Bronchial epithelial cell (primary cell): Measurements from ENCODE around the gene LRIG1. TPM values are rescaled to one million over a fixed set of nuclear protein-coding genes. Genes with fewer than 3 reads are reported as not detected.

ENCODE experiments used
- DNase-seq: peaks from one replicate; pipeline ENCODE4 v3.0.0-alpha.2; 2010; ENCODE audit warnings: low read depth
- FAIRE-seq: peaks from 2 replicates; lab custom pipeline; 2011; peaks lifted over from hg19 to GRCh38; lab: Jason Lieb, UNC
- H3K27me3 ChIP-seq: 2 replicates; pipeline ENCODE4 v1.5.1; 2011; ENCODE audit warnings: low read length; ENCODE audit not compliant: control insufficient read depth, insufficient read depth
- H3K36me3 ChIP-seq: 2 replicates; pipeline ENCODE4 v1.5.1; 2011; ENCODE audit warnings: low read length; ENCODE audit not compliant: control insufficient read depth, insufficient read depth
- H3K4me3 ChIP-seq: 2 replicates; pipeline ENCODE4 v1.5.1; 2011; ENCODE audit warnings: mild to moderate bottlenecking, low read depth, low read length, control low read depth
- total RNA-seq: library from RNA; depleted of rRNA; stranded (reverse); fragments of >200 nt; gene quantifications from 2 replicates; pipeline ENCODE4 v1.2.1, GENCODE V29; 2014
- TF ChIP-seq, protein P1 (sequence below): IDR thresholded peaks from 2 replicates; pipeline ENCODE4 v1.5.1; 2011; ENCODE audit warnings: mild to moderate bottlenecking, moderate library complexity, low read length, control low read depth, inconsistent platforms; ENCODE audit not compliant: insufficient read depth, severe bottlenecking

The LRIG1 gene
- total RNA-seq, 1 donor from 2014 or later: 11.6 TPM

DNA sequence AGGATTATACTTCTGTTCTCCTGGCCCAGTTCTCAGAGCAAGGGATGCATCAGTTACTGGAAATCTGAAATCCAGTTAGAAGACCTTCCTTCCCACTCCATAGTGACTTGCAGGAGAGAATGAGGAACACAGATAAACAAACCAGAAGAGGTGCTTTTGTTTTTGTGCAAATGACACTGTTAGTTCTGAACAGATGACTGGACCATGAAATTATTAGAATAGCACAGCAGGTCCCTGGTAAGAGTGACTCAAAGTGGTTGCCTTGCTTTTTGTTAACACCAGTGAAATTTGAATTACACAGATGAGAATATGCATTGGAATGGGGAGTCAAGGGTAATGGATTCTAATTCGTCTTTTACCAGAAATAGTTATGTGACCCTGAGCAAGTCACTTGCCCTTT lies 30.4 kb upstream of the LRIG1 start:
- no peak overlapping the region for H3K4me3 ChIP-seq
- H3K27me3 ChIP-seq: no peaks in the 10 kb centered on the region
- H3K36me3 ChIP-seq: no peaks in the 10 kb centered on the region
- no peak for DNase-seq
- TF ChIP-seq, protein P1, sequence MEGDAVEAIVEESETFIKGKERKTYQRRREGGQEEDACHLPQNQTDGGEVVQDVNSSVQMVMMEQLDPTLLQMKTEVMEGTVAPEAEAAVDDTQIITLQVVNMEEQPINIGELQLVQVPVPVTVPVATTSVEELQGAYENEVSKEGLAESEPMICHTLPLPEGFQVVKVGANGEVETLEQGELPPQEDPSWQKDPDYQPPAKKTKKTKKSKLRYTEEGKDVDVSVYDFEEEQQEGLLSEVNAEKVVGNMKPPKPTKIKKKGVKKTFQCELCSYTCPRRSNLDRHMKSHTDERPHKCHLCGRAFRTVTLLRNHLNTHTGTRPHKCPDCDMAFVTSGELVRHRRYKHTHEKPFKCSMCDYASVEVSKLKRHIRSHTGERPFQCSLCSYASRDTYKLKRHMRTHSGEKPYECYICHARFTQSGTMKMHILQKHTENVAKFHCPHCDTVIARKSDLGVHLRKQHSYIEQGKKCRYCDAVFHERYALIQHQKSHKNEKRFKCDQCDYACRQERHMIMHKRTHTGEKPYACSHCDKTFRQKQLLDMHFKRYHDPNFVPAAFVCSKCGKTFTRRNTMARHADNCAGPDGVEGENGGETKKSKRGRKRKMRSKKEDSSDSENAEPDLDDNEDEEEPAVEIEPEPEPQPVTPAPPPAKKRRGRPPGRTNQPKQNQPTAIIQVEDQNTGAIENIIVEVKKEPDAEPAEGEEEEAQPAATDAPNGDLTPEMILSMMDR: no peak
- no peak for FAIRE-seq

DNA sequence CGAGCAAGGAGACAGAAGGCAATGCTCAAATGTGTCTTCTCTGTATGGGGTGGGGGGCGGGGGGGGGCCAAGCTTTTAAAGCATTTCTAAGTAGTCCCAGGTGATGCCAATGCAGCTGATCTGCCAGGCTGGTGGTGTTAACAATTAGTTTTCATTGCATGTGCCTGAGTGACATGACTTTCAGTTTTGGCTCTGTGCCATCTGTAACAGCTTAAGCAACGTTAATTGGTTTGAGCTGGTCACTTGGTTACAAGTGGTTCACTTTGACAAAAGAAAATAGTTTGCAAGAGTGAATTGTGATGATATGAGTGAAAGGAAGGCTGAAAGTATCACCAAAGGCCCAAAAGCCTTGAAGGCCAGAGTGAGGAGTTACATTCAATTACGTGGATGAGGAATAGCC lies 26.4 kb upstream of the LRIG1 start:
- FAIRE-seq: no peak
- H3K36me3 ChIP-seq: no peaks in the 10 kb centered on the region

DNA sequence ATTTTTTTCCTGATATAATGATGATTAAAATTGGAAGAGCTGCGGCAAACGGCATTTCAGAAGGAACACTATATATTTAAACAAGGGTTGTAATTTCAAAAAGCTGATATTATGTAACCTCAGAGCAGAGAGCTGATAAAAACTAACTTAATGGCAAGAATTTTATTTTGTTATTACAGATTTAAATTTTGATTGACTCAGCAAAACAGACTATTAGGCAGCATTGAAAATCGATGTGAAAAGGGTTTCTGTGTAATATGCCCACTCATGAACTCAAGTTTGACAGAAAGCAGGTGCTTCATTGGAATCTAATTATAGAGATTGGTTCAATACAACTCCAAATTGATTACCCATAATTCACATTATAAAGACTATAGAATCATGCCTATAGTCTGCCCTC lies 24.9 kb upstream of the LRIG1 start:
- FAIRE-seq: no peak
- TF ChIP-seq, protein P1: no peak
- Histone ChIP-seq H3K27me3 (no peaks in the 10 kb centered on the region), H3K36me3 (no peaks in the 10 kb centered on the region), H3K4me3 (no peak overlapping the region)
- DNase-seq: no peak

More for the DNA sequence above, 26.4 kb upstream of the LRIG1 start:
- H3K4me3 ChIP-seq: no peak overlapping the region
- no peaks in the 10 kb centered on the region for H3K27me3 ChIP-seq
- DNase-seq: no peak
- TF ChIP-seq, protein P1: no peak

DNA sequence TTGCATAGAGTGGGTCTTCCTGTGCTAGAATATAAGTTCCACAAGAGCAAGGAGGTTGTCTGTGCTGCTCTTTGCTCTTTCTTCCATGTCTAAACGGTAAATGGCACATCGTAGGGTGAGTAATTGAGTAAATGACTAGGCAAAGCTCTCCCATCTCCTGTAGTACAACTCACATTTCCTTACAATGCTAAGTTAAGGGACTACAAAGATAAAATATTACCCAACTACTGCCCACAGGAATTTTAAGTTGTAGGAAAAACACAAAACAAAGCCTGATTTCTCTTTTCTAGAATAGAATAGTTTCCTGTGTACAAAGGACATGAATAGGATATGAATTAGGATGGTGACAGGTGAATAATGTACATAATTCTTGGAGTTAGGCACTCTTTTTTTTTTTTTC lies 19.9 kb upstream of the LRIG1 start:
- TF ChIP-seq, protein P1: no peak
- Histone ChIP-seq H3K36me3 (no peaks in the 10 kb centered on the region), H3K27me3 (no peaks in the 10 kb centered on the region), H3K4me3 (no peak overlapping the region)
- FAIRE-seq (no peak), DNase-seq (no peak)

DNA sequence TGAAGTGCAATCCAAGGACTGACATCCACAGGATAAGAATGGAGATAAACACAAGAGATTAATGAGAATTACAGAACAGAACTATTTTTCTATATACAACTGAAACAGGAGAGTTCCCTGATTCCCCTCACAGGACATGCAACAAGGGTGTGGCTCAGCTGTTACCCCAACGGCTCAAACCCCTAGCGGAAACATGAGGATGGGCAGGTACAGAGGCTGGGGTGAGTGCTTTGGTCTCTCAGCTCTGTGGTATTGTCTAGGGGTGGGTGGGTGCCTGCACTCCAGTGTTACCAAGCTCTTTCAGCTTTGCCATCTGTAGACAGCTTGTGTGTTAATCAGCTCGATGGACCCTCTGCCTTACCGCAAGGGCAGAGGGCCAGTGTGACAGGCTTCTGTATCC lies 17.8 kb upstream of the LRIG1 start:
- no peaks in the 10 kb centered on the region for H3K27me3 ChIP-seq
- FAIRE-seq (no peak), DNase-seq (no peak)
- TF ChIP-seq, protein P1: no peak
- H3K36me3 ChIP-seq: no peaks in the 10 kb centered on the region
- H3K4me3 ChIP-seq: no peak overlapping the region

DNA sequence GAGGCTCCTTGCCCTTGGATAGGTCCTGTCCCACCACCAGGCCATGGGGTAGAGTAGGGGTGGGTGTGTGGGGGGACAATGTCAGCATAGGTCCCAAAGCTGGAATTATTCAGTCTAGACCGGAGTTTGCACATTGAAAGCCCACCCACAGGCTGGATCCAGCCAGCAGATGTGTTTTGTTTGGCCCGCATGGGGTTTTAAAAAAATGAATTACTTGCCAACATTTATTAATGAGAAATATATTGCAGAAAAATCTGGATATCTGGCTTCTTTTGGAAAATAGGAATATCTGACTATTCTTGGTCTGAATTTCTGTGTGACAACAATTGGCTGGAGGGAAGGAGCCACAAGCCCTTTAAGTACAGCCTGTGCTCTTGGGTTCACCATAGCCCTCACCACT lies 17.3 kb upstream of the LRIG1 start:
- TF ChIP-seq, protein P1: no peak
- H3K36me3 ChIP-seq: no peaks in the 10 kb centered on the region
- H3K4me3 ChIP-seq: no peak overlapping the region
- no peaks in the 10 kb centered on the region for H3K27me3 ChIP-seq
- FAIRE-seq (no peak), DNase-seq (no peak)
